ENCODE data around the gene MLF1. TPM values are rescaled to one million over a fixed set of nuclear protein-coding genes. Genes with fewer than 3 reads are reported as not detected.
"Not testable (repeated sequence)": the region's sequence is repeated elsewhere in the genome, so short reads cannot be mapped to it uniquely, and the experiment has no call there.

MLF1 gene, protein sequence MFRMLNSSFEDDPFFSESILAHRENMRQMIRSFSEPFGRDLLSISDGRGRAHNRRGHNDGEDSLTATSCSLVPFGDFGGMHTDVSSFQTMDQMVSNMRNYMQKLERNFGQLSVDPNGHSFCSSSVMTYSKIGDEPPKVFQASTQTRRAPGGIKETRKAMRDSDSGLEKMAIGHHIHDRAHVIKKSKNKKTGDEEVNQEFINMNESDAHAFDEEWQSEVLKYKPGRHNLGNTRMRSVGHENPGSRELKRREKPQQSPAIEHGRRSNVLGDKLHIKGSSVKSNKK
- total RNA-seq: 1 to 10 TPM in 1 of 2 experiments, under 1 TPM in 1; 0.83 to 1.2 TPM

DNA sequence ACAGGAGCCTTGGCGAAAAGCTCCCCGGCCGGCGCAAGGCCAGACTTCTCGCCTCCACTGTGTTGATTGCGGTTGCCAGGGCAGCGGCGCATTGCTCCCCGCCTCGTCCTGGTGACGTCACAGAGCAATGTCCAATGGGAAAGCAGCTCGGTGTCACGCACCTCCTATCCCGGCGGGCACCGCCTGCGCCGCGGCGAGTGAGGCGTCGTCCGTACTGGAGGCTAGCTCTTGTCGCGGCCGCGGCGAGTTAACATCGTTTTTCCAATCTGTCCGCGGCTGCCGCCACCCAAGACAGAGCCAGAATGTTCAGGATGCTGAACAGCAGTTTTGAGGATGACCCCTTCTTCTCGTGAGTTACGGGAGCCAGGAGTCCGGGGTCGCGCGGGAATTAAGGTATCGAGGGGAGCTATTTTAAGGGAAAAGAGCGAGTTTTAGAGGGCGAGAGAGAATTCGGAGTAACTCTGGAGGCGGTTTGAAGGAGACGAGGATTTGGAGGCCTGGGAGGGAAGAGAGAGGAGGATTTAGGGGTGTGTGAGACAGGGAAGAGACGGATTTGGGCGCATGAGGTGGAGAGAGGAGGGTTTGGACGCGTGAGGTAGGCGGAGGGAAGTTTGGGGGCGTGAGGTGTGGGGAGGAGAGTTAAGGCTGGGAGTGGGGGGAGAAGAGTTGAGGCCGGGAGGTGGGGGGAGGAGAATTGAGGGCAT is at the start of gene MLF1:
TSS of gene MLF1 (plus strand) at position 196 of the 704 bp plus-strand sequence. CDS start at position 303, 107 bp downstream.
- Mint-ChIP-seq H3K9me3 (no peaks in the 10 kb centered on the region), H3K4me1 (peaks cover 5% of the 10 kb centered on the region), H3K4me3 (peak within 1 kb of the TSS; percentile 89), H3K27ac (peak within 1 kb of the TSS; percentile 88), H3K27me3 (peaks cover 25% of the 10 kb centered on the region), H3K36me3 (peaks cover 3% of the 10 kb centered on the region)
- peak; percentile 99 for ATAC-seq (ENCODE audit: low read depth)
- peak; percentile 80 for DNase-seq
- POLR2A ChIA-PET: interaction anchor here (1.2 to 1.4 kb wide), 2 partner anchors 73 to 461 kb away, joined by 3 to 6 read pairs; partner anchors contain the start of genes GFM1 and RSRC1

DNA sequence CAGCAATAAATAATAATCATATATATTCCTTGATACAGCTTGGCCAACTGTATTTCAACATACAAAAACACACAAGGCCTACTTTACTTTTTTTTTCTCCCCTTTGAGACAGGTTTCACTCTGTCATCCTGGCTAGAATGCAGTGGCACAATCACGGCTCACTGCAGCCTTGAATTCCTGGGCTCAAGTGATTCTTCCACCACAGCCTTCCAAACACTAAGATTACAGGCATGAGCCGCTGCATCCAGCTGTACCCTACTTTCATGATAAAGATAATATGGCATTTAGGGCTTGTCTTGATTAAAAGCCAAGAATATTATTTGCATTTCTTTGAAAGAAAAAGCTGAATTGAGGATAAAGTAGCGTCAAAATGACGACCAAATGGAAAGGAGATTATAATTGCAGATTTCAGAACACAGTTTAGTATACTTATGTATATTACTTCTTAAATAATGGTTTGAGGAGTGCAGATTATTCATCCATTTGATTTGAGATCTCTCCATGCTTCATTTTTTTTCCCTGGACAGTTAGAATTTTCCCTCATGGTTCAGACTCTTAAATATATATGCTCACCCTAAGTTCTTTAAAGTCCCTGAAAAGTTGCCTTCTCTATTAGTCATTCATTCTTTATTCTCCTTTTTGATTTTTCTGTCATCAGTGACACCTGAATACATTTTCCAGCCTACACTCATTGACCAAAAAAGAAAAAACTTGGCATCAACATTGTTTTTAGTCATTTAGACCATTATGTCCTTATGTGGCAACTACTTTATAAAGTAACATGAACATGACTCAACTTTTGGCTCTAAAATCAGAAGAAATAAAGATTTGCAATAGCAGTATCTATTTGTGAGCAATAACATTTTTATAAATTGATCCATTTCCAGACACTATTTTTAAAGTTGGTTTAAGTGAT is 48.5 kb upstream of the MLF1 start:
- DNase-seq (no peak), ATAC-seq (ENCODE audit: low read depth) (no peak)
- no peak overlapping the region for H3K4me3 Mint-ChIP-seq
- no peak overlapping the region for H3K27ac Mint-ChIP-seq
- H3K4me1 Mint-ChIP-seq: no peaks in the 10 kb centered on the region
- H3K9me3 Mint-ChIP-seq: peaks cover 1% of the 10 kb centered on the region
- H3K36me3 Mint-ChIP-seq: no peaks in the 10 kb centered on the region
- H3K27me3 Mint-ChIP-seq: no peaks in the 10 kb centered on the region
- POLR2A ChIA-PET: no interaction called here

- no peak for DNase-seq
- POLR2A ChIA-PET: no interaction called here
- no peaks in the 10 kb centered on the region for H3K36me3 Mint-ChIP-seq
- no peaks in the 10 kb centered on the region for H3K27me3 Mint-ChIP-seq
- no peak overlapping the region for H3K27ac Mint-ChIP-seq
- H3K4me1 Mint-ChIP-seq: no peaks in the 10 kb centered on the region
- ATAC-seq (ENCODE audit: low read depth): no peak
- H3K9me3 Mint-ChIP-seq: no peaks in the 10 kb centered on the region
- H3K4me3 Mint-ChIP-seq: no peak overlapping the region
These were observed 42.8 kb upstream of the MLF1 start for GRCh38 chr3:158528076-158528674.

GRCh38 chr3:158531334-158531733 is 39.7 kb upstream of the MLF1 start:
- DNase-seq: no peak
- Mint-ChIP-seq H3K9me3 (no peaks in the 10 kb centered on the region), H3K27me3 (no peaks in the 10 kb centered on the region), H3K27ac (no peak overlapping the region), H3K4me3 (no peak overlapping the region), H3K36me3 (no peaks in the 10 kb centered on the region), H3K4me1 (no peaks in the 10 kb centered on the region)
- POLR2A ChIA-PET: no interaction called here
- no peak for ATAC-seq (ENCODE audit: low read depth)

DNA sequence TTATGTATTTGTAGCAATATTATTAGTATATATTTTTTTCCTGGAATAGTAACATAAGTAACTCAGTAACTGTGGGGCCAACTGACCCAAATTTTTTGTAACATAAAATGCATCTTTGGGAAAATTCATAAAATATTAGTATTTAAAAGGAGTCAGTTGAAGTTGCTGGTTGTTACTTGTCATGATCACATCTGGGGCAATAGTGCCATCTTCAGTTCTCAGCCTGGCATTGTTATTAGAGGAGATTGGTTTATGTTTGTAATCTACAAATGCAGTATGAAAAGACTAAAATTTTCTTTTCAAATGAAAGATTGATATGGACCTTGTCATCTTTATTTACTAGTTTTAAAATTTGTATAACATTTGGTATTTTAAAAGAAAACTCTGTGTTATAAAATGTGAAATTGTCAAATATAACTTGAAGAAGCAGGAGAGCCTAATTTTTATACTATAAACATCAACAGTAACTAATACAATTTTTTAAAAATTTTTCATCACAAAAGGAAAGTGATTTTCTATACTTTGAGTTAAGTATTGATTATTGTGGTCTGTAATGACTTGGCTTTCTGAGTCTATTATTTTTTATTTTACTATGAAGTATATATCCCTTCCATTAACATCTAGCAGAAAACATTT is 38.8 kb upstream of the MLF1 start:
- Mint-ChIP-seq H3K36me3 (no peaks in the 10 kb centered on the region), H3K9me3 (no peaks in the 10 kb centered on the region), H3K4me3 (no peak overlapping the region), H3K4me1 (no peaks in the 10 kb centered on the region), H3K27me3 (no peaks in the 10 kb centered on the region), H3K27ac (no peak overlapping the region)
- POLR2A ChIA-PET: no interaction called here
- ATAC-seq (ENCODE audit: low read depth) (no peak), DNase-seq (no peak)

DNA sequence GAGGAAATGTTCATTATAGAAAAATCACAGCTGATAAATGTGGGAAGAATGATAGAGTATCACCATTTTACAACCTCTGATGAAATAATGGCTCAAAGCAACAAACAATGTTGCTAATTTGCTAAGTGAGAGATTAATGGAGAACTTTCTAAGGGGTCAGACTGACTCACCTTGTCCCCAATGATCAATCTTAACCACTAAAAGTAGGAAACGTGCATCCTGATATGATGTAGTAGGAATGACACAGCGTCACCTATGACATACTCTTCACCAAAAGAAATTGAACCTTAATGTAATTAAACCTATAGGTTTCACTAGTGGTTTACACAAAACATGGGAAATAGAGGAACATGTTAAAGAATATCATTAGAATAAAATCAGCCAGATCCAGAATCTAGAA is 35.1 kb upstream of the MLF1 start:
- H3K4me3 Mint-ChIP-seq: no peak overlapping the region
- H3K27ac Mint-ChIP-seq: no peak overlapping the region

GRCh38 chr3:158539414-158540014 is 31.5 kb upstream of the MLF1 start:
- Mint-ChIP-seq H3K36me3 (no peaks in the 10 kb centered on the region), H3K4me3 (no peak overlapping the region), H3K4me1 (no peaks in the 10 kb centered on the region), H3K9me3 (no peaks in the 10 kb centered on the region), H3K27me3 (no peaks in the 10 kb centered on the region), H3K27ac (no peak overlapping the region)
- DNase-seq (no peak), ATAC-seq (ENCODE audit: low read depth) (peak; percentile 33)
- POLR2A ChIA-PET: no interaction called here

More for the DNA sequence above, 35.1 kb upstream of the MLF1 start:
- Mint-ChIP-seq H3K9me3 (no peaks in the 10 kb centered on the region), H3K36me3 (no peaks in the 10 kb centered on the region), H3K27me3 (no peaks in the 10 kb centered on the region), H3K4me1 (no peaks in the 10 kb centered on the region)
- no peak for ATAC-seq (ENCODE audit: low read depth)
- no peak for DNase-seq
- POLR2A ChIA-PET: no interaction called here

DNA sequence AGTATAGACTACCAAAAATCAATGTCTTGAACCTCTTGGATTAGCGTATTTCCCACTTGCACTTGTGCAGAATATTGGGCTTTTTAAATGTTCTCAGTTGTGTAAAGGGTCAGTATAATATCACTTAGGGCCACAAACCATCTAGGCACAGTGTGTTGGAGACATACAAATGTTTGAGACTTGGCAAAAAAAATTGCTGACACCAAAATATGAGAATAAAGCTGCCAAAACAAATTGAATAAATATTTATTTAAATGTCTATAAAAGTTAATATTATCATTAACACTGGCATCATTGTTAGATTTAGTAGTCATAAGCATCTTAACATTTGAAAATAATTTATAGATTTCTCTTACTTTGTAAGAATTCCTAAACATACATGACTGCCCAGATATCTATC is 30.9 kb upstream of the MLF1 start:
- POLR2A ChIA-PET: no interaction called here
- no peaks in the 10 kb centered on the region for H3K27me3 Mint-ChIP-seq
- DNase-seq: no peak
- H3K9me3 Mint-ChIP-seq: no peaks in the 10 kb centered on the region
- no peaks in the 10 kb centered on the region for H3K4me1 Mint-ChIP-seq
- no peaks in the 10 kb centered on the region for H3K36me3 Mint-ChIP-seq
- no peak overlapping the region for H3K27ac Mint-ChIP-seq
- ATAC-seq (ENCODE audit: low read depth): no peak
- no peak overlapping the region for H3K4me3 Mint-ChIP-seq

DNA sequence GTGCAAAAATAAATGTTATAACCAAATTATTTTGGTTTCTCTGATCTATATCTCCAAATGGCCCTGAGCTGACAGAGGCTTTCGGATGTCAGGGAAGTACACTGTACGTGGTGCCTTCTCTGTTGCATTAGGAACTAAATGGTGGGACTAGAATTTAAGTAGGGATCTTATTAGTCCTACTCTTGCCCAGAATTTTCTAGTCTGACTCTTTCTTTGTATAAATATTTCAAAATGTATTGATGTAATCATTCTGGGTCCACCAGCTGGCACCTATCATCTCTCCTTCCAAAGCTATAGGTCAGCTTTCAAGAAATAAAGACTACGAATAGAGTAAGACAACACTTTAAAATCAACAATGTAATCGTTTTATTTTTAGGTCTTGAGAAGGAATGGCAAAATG is 22.3 kb upstream of the MLF1 start:
- peaks cover 1% of the 10 kb centered on the region for H3K9me3 Mint-ChIP-seq
- no peak overlapping the region for H3K27ac Mint-ChIP-seq
- H3K27me3 Mint-ChIP-seq: peaks cover 4% of the 10 kb centered on the region
- H3K4me1 Mint-ChIP-seq: no peaks in the 10 kb centered on the region
- POLR2A ChIA-PET: no interaction called here
- H3K4me3 Mint-ChIP-seq: no peak overlapping the region
- ATAC-seq (ENCODE audit: low read depth): no peak
- peaks cover 9% of the 10 kb centered on the region for H3K36me3 Mint-ChIP-seq
- no peak for DNase-seq

- H3K27ac Mint-ChIP-seq, POLR2A ChIA-PET, H3K4me1 Mint-ChIP-seq: not testable (repeated sequence)
These were observed 21.1 kb upstream of the MLF1 start for GRCh38 chr3:158549938-158550337.

GRCh38 chr3:158552124-158552523 is 18.9 kb upstream of the MLF1 start:
- Mint-ChIP-seq H3K36me3 (peaks cover 4% of the 10 kb centered on the region), H3K27ac (no peak overlapping the region), H3K27me3 (peaks cover 4% of the 10 kb centered on the region), H3K4me3 (no peak overlapping the region), H3K4me1 (no peaks in the 10 kb centered on the region), H3K9me3 (peaks cover 1% of the 10 kb centered on the region)
- POLR2A ChIA-PET: no interaction called here
- DNase-seq: no peak
- ATAC-seq (ENCODE audit: low read depth): no peak

More at GRCh38 chr3:158549938-158550337, 21.1 kb upstream of the MLF1 start:
- H3K27me3 Mint-ChIP-seq; DNase-seq; H3K9me3 Mint-ChIP-seq; H3K36me3 Mint-ChIP-seq; ATAC-seq (ENCODE audit: low read depth); H3K4me3 Mint-ChIP-seq: not testable (repeated sequence)

GRCh38 chr3:158559504-158559903 is 11.5 kb upstream of the MLF1 start:
- H3K9me3 Mint-ChIP-seq: no peaks in the 10 kb centered on the region
- H3K27me3 Mint-ChIP-seq: peaks cover 8% of the 10 kb centered on the region
- POLR2A ChIA-PET: no interaction called here
- H3K27ac Mint-ChIP-seq: no peak overlapping the region
- DNase-seq (no peak), ATAC-seq (ENCODE audit: low read depth) (no peak)
- no peak overlapping the region for H3K4me3 Mint-ChIP-seq
- H3K36me3 Mint-ChIP-seq: no peaks in the 10 kb centered on the region
- H3K4me1 Mint-ChIP-seq: no peaks in the 10 kb centered on the region

All from activated naive CD8-positive, alpha-beta T cell treated with anti-CD3 and anti-CD28 coated beads, Interleukin-2, amount 10 ng/mL, durations not matched to agents 7 days and 5 days (primary cell).